ENCODE data around the gene VWA3A. TPM values are rescaled to one million over a fixed set of nuclear protein-coding genes. Genes with fewer than 3 reads are reported as not detected.
"Not testable (repeated sequence)": the region's sequence is repeated elsewhere in the genome, so short reads cannot be mapped to it uniquely, and the experiment has no call there.

VWA3A gene
- total RNA-seq, 1 experiment from 2014 or later, result 0.03 TPM

DNA sequence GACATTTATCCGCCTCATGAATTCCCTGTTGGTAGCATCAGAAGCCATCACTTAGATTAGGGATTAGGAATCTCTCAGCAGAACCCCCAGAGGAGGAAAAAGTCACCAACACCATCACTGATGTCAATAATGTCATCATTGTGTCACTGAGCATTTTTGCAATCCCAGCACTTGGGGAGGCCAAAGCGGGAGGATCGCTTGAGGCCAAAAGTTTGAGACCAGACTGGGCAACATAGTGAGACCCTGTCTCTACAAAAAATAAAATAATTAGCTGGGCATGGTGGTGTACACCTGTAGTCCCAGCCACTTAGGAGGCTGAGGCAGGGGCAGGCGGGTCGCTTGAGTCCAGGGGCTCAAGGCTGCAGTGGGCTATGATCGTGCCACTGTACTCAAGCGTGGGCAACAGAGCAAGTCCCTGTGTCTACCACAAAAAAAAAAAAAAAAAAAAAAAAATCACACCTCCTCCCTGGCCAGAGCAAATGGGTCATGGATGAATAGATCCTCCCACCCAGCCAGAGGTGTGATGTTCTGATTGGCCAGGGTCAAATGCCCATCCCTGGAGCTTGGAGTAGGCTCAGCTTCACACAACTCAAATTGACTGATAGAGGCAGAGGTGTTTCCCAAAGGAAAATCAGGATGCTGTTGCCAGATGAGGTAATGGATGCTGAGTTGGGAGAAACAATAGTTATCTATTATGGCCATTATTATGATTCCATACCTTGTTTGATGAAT lies 31.6 kb downstream of the VWA3A start:
- in situ Hi-C loops (cut with HindIII; ENCODE audit: low sequenced_read_pairs), result no loop called here
- DNase-seq (ENCODE audit: low spot score), result no peak

GRCh38 chr16:22124583-22125284 lies 32.4 kb downstream of the VWA3A start:
- in situ Hi-C loops (cut with HindIII; ENCODE audit: low sequenced_read_pairs), result no loop called here
- DNase-seq (ENCODE audit: low spot score), result no peak

- in situ Hi-C loops (cut with HindIII; ENCODE audit: low sequenced_read_pairs), result no loop called here
These were observed 33.8 kb downstream of the VWA3A start for GRCh38 chr16:22126037-22126558.

DNA sequence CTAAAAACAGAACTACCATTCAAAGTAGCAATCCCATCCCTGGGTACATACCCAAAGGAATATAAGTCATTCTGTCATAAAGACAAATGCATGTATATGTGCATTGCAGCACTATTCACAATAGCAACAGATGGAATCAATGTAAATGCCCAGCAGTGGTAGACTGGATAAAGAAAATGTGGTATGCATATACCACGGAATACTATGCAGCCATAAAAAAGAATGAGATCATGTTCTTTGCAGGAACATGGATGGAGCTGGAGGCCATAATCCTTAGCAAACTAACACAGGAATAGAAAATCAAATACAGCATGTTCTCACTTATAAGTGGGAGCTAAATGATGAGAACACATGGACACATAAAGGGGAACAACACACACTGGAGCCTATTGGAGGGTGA lies 36.2 kb downstream of the VWA3A start:
- in situ Hi-C loops (cut with HindIII; ENCODE audit: low sequenced_read_pairs); DNase-seq (ENCODE audit: low spot score): not testable (repeated sequence)

More at GRCh38 chr16:22126037-22126558, 33.8 kb downstream of the VWA3A start:
- DNase-seq (ENCODE audit: low spot score), result no peak

DNA sequence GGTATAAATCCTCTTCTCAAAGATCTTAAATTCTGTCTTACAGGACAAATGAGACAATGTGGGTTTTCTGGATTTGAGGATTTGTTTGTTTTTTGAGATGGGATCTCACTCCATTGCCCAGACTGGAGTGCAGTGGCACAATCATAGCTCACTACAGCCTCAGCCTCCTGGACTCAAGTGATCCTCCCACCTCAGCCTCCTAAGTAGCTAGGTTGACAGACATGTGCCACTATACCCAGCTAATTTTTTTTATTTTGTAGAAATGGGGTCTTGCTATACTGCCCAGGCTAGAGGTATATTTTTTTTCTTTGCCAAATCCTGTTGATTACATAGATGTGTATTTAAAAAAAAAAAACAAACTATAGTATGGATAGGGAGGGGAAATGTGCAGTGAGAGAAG lies 38.2 kb downstream of the VWA3A start:
- no peak for DNase-seq (ENCODE audit: low spot score)
- in situ Hi-C loops (cut with HindIII; ENCODE audit: low sequenced_read_pairs), result no loop called here

GRCh38 chr16:22132801-22133200 lies 40.5 kb downstream of the VWA3A start:
- in situ Hi-C loops (cut with HindIII; ENCODE audit: low sequenced_read_pairs), result no loop called here
- DNase-seq (ENCODE audit: low spot score), result no peak

GRCh38 chr16:22138482-22138881 lies 46.1 kb downstream of the VWA3A start:
- in situ Hi-C loops (cut with HindIII; ENCODE audit: low sequenced_read_pairs), result no loop called here
- DNase-seq (ENCODE audit: low spot score), result no peak

DNA sequence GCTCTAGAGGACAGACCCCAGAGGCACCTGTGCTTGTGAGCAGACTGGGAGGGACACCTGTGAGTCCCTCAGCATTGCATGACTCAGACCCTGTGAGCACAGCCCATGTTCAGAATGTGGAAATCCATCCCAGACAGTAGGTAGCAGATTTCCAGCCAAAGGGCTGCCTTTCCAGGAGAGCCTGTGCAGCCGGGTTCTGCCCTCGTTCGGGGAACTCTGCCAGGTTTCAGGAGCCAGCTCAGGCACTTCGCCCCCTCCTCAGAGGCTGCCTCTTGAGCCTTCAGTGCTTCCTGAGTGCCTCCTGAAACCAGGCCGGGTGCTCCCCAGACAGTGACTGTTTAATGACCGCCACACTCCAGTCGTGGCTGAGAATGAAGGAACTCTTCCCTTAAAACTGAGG lies 46.7 kb downstream of the VWA3A start:
- in situ Hi-C loops (cut with HindIII; ENCODE audit: low sequenced_read_pairs), result no loop called here
- no peak for DNase-seq (ENCODE audit: low spot score)

DNA sequence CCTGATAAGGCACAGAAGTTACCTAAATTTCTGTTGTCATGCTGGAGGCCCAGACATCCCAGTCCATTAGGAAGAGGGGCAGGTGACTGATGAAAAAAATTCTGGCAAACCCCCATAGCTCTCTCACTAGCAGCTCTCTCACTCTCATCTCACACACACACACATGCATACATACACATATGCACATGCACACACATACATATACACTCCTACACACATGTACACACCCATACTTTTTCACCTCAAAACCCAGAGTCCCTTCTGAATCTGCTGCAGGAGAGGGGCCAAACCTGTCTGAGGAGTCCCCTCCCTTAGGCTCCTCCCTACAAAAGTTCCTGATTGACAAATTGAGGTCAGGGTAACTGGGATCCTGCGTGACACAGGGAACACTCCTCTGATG lies 47.4 kb downstream of the VWA3A start:
- in situ Hi-C loops (cut with HindIII; ENCODE audit: low sequenced_read_pairs), result no loop called here

DNA sequence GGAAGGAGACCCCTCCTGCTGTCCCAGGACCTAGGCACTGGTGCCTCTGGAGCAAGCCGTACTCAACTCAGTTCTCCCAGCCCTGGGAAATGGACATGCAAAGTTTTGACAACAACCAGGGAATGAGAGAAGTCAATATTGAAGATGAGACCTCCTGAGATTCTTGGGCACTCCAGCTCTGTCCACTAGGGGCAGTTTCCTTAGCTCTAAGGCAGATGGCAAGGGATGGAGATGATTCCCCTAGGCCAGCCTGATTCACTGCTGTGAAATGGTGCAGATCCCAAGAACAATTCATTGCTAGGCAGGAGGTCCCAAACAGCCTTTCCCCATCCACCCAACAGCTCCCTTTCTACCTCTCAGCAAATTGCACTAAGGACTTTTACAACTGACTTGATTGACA lies 49.4 kb downstream of the VWA3A start:
- DNase-seq (ENCODE audit: low spot score), result no peak
- in situ Hi-C loops (cut with HindIII; ENCODE audit: low sequenced_read_pairs), result no loop called here

More for the DNA sequence above, 47.4 kb downstream of the VWA3A start:
- no peak for DNase-seq (ENCODE audit: low spot score)

DNA sequence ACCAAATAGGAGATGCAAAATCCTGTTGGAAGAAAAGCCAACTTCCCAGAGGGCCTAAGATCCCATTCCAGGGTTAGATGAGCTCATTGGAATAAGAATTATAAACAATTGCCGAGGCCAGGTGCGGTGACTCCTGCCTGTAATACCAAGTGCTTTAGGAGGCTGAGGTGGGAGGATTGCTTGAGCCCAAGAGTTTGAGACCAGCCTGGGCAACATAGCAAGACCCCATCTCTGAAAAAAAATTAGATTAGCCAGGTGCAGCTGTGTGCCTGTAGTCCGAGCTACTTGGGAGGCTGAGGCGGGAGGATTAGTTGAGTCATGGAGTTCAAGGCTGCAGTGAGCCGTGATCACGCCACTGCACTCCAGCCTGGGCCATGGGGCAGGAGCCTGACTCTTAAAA lies 52.2 kb downstream of the VWA3A start:
- DNase-seq (ENCODE audit: low spot score), result no peak
- in situ Hi-C loops (cut with HindIII; ENCODE audit: low sequenced_read_pairs), result no loop called here

DNA sequence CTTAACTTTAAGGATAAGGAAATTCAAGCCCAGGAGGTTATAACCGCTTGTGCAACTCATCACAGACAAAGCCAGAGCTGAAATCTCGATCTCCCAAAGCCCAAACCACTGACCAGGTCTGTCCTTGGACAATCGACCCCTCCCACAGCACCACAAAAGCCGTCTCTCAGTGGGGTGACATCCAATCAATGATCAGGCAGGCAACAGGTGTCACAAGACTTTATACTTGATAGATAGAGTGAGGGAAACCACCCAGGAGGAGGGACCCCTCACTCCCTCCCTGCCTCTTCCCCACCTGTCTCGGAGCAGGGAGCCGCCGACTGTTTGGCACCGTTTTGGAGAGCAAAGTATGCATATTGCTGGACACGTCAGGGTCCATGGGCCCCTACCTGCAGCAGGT lies 55.5 kb downstream of the VWA3A start:
- DNase-seq (ENCODE audit: low spot score), result no peak
- in situ Hi-C loops (cut with HindIII; ENCODE audit: low sequenced_read_pairs), result no loop called here

- in situ Hi-C loops (cut with HindIII; ENCODE audit: low sequenced_read_pairs), result no loop called here
- DNase-seq (ENCODE audit: low spot score), result no peak
These were observed 59.1 kb downstream of the VWA3A start for GRCh38 chr16:22151246-22151998.

GRCh38 chr16:22152316-22152715 lies 60.0 kb downstream of the VWA3A start:
- in situ Hi-C loops (cut with HindIII; ENCODE audit: low sequenced_read_pairs), result no loop called here
- DNase-seq (ENCODE audit: low spot score), result no peak

- in situ Hi-C loops (cut with HindIII; ENCODE audit: low sequenced_read_pairs); DNase-seq (ENCODE audit: low spot score): not testable (repeated sequence)
These were observed 60.7 kb downstream of the VWA3A start for GRCh38 chr16:22153078-22153477.

GRCh38 chr16:22161401-22161800 lies 69.1 kb downstream of the VWA3A start:
- in situ Hi-C loops (cut with HindIII; ENCODE audit: low sequenced_read_pairs), result no loop called here
- DNase-seq (ENCODE audit: low spot score), result no peak

GRCh38 chr16:22161999-22162655 lies 69.8 kb downstream of the VWA3A start, which contains the start of gene SDR42E2:
TSS of gene SDR42E2 (plus strand) at chr16:22162506. CDS start at chr16:22165583, 3,077 bp downstream.
- in situ Hi-C loops (cut with HindIII; ENCODE audit: low sequenced_read_pairs), result no loop called here
- no peak for DNase-seq (ENCODE audit: low spot score)

DNA sequence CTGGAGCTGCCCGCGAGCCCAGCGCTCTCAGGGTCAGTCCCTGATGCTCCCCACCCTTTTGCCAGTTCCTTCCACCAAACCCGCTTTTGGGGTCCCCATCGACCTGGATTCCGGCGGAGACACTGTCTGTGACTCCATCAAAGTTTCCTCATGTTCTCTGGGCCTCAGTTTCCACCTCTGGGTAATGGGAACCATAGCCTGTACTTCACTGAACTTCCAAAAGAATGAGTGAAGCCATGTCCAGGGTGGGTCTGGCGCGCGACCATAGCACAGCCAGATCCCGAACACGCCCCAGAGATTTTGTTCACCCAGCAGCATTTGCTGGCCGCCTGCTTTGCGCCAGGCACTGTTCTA lies 70.3 kb downstream of the VWA3A start:
- in situ Hi-C loops (cut with HindIII; ENCODE audit: low sequenced_read_pairs), result no loop called here
- DNase-seq (ENCODE audit: low spot score), result no peak

GRCh38 chr16:22163806-22164205 lies 71.5 kb downstream of the VWA3A start:
- DNase-seq (ENCODE audit: low spot score), result no peak
- in situ Hi-C loops (cut with HindIII; ENCODE audit: low sequenced_read_pairs), result no loop called here
